SJCRH30 (cell line): ENCODE data around the gene CDY2B. TPM values are rescaled to one million over a fixed set of nuclear protein-coding genes. Genes with fewer than 3 reads are reported as not detected.
"Not testable (repeated sequence)": the region's sequence is repeated elsewhere in the genome, so short reads cannot be mapped to it uniquely, and the experiment has no call there.

Experiments used
- DNase-seq, 2 experiments: peaks; one replicate each; pipeline ENCODE4 v3.0.0-alpha.2; 2015 to 2020
- H3K27ac ChIP-seq: fragments of 250-450 bp; sonication (Bioruptor Pico); 2 replicates; pipeline ENCODE4 v1.5.1; 2020; ENCODE audit warnings: mild to moderate bottlenecking, moderate library complexity
- H3K27me3 ChIP-seq: fragments of 250-450 bp; sonication (Bioruptor Pico); 2 replicates; pipeline ENCODE4 v1.5.1; 2020; ENCODE audit warnings: mild to moderate bottlenecking, moderate library complexity
- H3K36me3 ChIP-seq: fragments of 250-450 bp; sonication (Bioruptor Pico); 2 replicates; pipeline ENCODE4 v1.5.1; 2020; ENCODE audit warnings: mild to moderate bottlenecking, moderate library complexity
- H3K4me1 ChIP-seq: fragments of 250-450 bp; sonication (Bioruptor Pico); 2 replicates; pipeline ENCODE4 v1.5.1; 2020; ENCODE audit warnings: mild to moderate bottlenecking, moderate library complexity
- H3K4me3 ChIP-seq: fragments of 250-450 bp; sonication (Bioruptor Pico); 2 replicates; pipeline ENCODE4 v1.5.1; 2020; ENCODE audit warnings: mild to moderate bottlenecking, moderate library complexity
- H3K9me3 ChIP-seq: fragments of 250-450 bp; sonication (Bioruptor Pico); replicated peaks from 2 replicates; pipeline ENCODE4 v1.5.1; 2020; ENCODE audit warnings: mild to moderate bottlenecking, moderate library complexity
- total RNA-seq: library from RNA; depleted of rRNA; stranded (reverse); fragments of >200 nt; shearing (Covaris generic); gene quantifications from 2 replicates; pipeline ENCODE4 v1.2.3, GENCODE V29; 2014; rRNA removed

Gene CDY2B, protein sequence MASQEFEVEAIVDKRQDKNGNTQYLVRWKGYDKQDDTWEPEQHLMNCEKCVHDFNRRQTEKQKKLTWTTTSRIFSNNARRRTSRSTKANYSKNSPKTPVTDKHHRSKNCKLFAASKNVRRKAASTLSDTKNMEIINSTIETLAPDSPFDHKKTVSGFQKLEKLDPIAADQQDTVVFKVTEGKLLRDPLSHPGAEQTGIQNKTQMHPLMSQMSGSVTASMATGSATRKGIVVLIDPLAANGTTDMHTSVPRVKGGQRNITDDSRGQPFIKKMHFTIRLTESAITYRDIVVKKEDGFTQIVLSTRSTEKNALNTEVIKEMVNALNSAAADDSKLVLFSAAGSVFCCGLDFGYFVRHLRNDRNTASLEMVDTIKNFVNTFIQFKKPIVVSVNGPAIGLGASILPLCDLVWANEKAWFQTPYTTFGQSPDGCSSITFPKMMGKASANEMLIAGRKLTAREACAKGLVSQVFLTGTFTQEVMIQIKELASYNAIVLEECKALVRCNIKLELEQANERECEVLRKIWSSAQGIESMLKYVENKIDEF
- total RNA-seq, result not detected in 2 replicates

DNA sequence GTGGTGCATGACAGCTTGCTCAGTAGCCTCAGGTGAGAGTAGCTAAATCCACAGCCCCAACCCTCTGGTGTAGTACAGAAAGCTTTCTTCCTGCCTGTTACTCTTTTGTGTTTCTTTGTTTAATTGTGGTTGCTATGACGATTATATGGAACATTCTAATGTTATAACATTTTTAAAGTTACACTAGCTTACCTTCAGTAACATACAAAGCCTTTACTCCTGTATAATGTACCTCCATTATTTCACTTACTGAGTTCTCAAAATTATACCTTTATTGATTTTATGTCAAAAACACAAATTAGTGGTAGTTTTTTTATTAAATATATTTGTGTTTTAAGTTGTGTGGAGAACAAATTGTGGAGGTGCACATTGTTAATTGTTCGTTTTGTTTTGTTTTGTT, at the start of gene CDY2B:
Gene CDY2B (minus strand): TSS at position 101 of the 400 bp plus-strand sequence. CDS start 328 bp downstream, outside the sequence.
- H3K4me1 ChIP-seq, H3K27ac ChIP-seq, H3K27me3 ChIP-seq, DNase-seq, H3K36me3 ChIP-seq, H3K9me3 ChIP-seq, H3K4me3 ChIP-seq: not testable (repeated sequence)

DNA sequence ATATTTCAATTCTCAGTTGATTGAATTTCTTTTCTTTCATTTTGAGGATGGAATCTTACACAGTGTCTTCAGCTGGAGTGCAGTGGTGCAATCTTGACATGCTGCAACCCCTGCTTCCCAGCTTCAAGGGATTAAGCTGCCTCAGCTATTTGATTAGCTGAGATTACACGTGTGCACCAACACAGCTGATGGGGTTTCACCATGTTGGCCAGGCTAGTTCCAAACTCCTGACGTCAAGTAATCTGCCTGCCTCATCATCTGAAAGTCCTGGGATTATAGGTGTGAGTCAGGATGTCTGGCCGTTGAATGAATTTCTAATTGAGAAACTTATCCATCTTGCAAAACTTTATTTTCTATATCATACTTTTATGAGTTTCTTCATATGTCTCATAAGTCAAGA, 28.0 kb upstream of the CDY2B start:
- not testable (repeated sequence) for H3K36me3 ChIP-seq, DNase-seq

DNA sequence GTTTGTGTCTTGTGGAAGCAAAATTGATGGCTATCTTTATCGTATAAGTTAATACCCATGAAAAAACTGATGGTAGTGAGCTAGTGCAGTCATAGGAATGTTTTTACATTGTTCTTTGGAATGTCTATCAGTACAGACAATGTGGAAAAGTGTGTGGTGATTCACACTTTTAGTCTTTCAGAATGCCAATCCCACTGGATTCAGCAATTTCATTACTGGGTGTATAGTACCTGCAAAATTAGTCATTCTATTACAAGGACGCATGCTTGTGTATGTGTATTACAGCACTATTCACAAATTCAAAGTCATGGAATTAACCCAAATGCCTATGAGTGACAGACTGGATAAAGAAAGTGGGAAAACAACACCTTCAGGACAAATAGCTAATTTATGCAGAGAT, 27.3 kb upstream of the CDY2B start:
- not testable (repeated sequence) for H3K4me1 ChIP-seq, H3K27ac ChIP-seq, H3K9me3 ChIP-seq, H3K4me3 ChIP-seq, H3K27me3 ChIP-seq, H3K36me3 ChIP-seq, DNase-seq

More for the DNA sequence above, 28.0 kb upstream of the CDY2B start:
- H3K9me3 ChIP-seq, H3K4me3 ChIP-seq, H3K27ac ChIP-seq, H3K4me1 ChIP-seq, H3K27me3 ChIP-seq: not testable (repeated sequence)

DNA sequence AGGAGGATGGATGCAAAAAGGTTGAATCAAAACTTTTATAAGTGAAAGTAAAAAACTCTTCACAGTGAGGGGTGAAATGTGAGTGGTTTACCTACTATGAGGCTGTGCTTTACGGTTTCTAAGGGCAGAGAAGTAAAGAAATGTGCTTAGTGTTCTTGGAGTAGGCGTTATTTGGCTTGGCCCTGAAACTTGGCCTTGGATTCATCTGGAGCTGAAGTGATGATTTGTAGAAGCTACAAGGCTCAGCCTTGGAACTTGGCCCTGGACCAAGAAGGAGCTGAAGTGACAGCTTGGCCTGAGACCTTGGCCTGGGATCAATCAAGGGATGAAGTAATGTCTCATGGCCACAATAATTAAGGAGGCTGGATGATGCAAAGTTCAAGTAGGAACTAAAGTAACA, 1.7 kb upstream of the CDY2B start:
- H3K4me3 ChIP-seq, H3K27me3 ChIP-seq, H3K27ac ChIP-seq, H3K4me1 ChIP-seq, H3K36me3 ChIP-seq, H3K9me3 ChIP-seq, DNase-seq: not testable (repeated sequence)

DNA sequence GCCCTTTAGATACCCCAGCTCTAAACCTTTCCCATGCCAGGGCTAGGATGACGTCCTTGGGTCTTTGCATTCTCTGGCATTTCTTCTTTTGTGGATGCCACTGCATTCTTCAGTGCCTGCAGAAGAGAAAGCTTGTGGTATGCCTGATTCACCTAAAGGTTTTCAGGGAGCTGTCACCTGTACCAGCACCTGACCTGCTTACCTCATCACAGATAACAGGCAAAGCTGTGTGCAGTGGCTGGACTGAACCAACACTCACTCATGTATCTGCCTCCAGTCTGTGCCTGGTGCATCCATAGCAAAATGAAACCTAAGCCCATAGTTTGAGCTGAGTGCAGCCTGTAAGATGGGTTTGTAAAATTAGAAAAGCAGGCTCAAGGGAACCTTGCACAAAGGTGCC, 3.3 kb downstream of the CDY2B start:
- H3K27me3 ChIP-seq, H3K4me3 ChIP-seq, H3K27ac ChIP-seq, H3K36me3 ChIP-seq, H3K9me3 ChIP-seq, DNase-seq, H3K4me1 ChIP-seq: not testable (repeated sequence)

DNA sequence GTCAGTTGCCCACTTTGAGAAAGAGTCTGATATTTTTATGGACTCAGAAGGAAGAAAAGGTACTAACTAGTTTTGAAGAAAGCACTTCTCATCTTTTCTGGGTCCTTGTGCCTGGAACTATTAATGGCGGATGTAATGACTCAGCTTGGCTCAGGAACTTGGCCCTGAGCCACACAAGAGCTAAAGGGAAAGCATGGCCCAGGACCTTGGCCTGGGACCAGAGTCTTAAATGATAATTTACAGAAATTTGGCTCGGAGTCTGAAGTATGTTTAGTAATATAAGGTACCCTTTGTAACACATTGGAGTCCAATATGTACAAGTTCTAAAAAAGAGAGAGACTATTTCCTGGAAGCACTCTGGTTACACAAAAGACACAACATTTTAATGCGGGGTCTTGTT, 4.6 kb downstream of the CDY2B start:
- H3K9me3 ChIP-seq, H3K27ac ChIP-seq, H3K4me3 ChIP-seq, H3K27me3 ChIP-seq, H3K36me3 ChIP-seq, DNase-seq, H3K4me1 ChIP-seq: not testable (repeated sequence)

DNA sequence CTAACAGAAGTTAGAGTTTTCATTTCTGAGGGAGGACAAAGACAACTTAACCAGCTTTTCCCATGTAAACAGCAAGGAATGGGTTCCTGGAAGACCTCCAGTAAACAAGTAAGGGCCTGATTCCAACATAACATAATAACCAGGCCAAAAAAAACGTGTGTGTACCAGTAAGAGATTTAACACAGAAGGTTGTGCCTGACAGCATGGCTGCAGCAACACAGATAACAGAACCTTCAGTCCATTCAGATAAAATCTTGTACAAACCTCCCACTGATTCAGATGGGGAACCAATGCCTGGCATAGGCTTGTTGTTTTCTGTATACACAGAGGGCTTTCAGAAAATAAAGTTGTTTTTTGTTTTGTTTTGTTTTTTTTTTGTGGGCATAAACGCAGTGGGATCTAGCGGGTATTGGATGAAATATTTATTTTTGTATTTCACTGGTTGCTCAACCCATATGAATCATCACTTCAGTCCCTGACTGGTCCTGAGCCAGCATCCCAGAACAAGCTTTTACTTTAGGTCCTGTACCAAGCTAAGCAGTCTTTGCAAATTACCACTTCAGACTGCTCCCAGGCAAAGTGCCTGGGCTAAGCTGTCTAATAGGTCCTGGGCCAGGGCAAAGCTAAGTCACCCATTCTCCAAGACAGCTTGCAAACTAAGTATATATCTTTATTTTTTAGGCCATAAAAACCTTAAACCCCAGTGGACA, 8.7 kb downstream of the CDY2B start:
- not testable (repeated sequence) for H3K9me3 ChIP-seq, H3K27me3 ChIP-seq, H3K4me3 ChIP-seq, H3K4me1 ChIP-seq, DNase-seq, H3K27ac ChIP-seq, H3K36me3 ChIP-seq

DNA sequence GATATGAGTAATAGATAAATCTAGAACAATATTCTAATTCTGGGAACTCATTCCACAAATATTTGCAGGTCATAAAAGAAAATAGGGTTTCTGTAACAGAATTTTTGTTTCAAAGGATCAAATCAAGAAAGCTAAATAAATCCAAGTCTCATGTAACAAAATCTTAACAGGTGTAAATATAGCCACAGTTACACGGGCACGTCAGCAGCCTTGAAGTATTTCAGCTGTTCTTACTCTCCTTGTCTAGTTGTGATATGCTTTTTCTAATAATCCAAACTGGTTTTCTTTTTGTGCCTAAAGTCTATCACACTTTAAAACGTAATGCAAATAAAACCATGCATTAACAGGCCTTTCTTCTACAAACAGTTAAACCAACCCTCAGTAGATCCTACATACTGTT, 9.3 kb downstream of the CDY2B start:
- not testable (repeated sequence) for DNase-seq, H3K27ac ChIP-seq, H3K9me3 ChIP-seq, H3K36me3 ChIP-seq, H3K4me1 ChIP-seq, H3K27me3 ChIP-seq, H3K4me3 ChIP-seq

DNA sequence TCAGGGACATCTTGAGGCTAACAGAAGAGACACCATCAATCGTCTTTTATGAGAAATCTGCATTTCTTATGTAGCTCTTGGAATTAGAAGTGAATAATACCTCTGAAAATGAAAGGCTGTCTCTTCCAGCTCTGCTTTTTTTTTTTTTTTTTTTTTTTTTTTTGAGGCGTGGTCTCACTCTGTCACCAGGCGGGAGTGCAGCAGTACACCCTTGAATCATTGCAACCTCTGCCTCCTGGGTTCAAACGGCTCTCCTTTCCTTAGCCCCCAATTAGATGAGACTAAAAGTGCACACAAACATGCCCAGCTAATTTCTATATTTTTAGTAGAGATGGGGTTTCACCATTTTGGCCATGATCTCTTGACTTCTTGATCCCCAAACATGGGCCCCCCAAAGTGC, 12.2 kb downstream of the CDY2B start:
- not testable (repeated sequence) for H3K27ac ChIP-seq, H3K4me3 ChIP-seq, H3K36me3 ChIP-seq, H3K4me1 ChIP-seq, H3K27me3 ChIP-seq, H3K9me3 ChIP-seq, DNase-seq

DNA sequence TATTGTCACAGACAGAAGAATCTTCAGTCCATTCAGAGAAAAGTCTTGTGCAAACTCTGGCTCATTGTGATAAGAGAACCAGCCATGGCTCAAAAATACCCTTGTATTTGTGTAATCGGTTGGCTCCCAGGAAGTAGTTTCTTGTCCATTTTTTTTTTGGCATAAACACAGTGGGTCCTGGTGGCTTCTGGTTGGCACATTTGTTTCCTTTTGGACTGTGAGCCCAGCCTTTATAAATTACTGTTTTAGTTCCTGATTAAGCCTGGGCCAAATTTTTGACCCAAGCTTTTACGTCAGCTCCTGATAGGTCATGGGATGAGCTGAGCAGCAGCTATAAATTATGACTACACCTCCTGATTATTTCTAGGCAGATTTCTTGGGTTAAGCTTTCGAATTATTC, 19.4 kb downstream of the CDY2B start:
- not testable (repeated sequence) for H3K4me3 ChIP-seq, H3K27ac ChIP-seq, H3K36me3 ChIP-seq, DNase-seq, H3K4me1 ChIP-seq, H3K27me3 ChIP-seq, H3K9me3 ChIP-seq

DNA sequence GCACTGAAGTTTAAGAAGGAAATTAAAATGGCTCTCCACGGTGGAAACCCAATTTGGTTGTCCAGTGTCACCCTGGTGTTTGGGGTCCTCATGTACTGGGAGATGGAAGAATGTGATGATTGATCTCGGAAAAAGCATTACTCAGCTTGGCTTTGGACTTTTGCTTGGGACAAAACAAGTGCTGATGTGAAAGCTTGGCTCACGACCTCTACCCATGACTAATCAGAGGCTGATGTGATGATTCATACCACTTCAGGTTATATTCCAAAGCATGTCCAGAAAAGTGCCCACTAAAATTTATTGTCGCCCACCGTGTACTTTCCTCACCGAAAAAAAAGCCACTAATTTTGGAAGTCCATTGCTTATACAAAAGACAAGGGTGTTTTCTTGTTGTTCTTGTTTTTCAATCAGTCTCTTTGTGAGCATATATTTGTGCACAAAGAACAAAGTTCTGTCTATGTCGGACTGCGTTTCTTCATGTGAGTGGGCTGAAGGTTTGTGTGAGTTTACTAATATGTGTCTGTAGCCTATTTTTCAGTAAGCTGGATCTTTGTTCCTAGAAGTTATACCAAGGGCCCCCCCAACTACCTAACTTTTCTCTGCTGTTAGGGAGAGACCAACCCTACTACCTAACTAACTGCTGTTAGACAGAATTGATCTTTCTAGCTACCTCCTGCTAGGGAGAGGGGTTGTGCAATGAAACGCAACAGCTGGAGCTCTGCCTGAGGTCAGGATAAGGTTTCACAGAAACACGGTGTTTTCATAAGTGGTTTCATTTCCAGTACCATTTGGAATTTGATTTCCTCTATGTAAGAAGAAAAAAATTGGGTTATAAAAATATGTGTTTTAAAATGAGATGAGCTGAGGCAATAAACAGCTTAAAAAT, 22.8 kb downstream of the CDY2B start:
- H3K9me3 ChIP-seq, H3K36me3 ChIP-seq, H3K27ac ChIP-seq, H3K4me3 ChIP-seq, H3K4me1 ChIP-seq, DNase-seq, H3K27me3 ChIP-seq: not testable (repeated sequence)

DNA sequence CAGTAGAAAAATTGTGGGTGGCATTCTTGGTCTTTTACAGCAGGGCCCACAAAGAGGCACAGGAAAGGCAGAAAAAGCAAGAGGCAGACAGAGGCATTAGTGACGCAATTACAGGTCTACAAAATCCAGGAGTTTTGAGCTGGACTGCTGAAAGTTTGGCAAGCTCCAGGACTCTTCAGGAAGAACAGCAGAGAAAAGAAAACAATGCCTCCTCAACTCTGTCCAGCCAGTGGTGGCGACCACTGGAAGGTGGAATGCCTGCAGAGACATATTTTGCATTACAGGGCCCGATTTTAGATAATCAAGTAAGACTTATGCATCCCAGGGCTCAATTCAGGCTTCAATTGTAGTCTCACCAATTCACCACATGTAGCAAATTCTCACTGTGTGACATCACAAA, 23.5 kb downstream of the CDY2B start:
- not testable (repeated sequence) for H3K27me3 ChIP-seq, H3K4me1 ChIP-seq, H3K27ac ChIP-seq, DNase-seq, H3K9me3 ChIP-seq, H3K4me3 ChIP-seq, H3K36me3 ChIP-seq

DNA sequence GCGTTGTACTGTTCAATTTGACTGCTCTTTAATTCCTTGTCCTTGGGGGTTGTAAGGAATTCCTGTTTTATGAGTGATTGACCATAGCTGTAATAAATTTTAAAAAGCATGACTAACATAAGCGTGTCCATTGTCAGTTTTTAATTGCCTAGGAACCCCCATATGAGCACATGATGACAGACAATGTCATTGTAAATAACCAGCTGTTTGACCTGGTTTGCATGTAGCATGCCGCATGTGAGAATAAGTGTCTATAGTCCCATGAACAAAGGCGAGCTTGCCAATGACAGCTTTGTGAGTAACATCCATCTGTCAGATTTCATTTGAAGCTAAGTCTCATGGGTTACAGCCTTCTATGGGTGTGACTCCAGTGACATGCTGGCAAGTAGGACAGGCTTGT, 30.9 kb downstream of the CDY2B start:
- H3K4me3 ChIP-seq, H3K27me3 ChIP-seq, H3K36me3 ChIP-seq, H3K27ac ChIP-seq, H3K9me3 ChIP-seq, H3K4me1 ChIP-seq, DNase-seq: not testable (repeated sequence)

DNA sequence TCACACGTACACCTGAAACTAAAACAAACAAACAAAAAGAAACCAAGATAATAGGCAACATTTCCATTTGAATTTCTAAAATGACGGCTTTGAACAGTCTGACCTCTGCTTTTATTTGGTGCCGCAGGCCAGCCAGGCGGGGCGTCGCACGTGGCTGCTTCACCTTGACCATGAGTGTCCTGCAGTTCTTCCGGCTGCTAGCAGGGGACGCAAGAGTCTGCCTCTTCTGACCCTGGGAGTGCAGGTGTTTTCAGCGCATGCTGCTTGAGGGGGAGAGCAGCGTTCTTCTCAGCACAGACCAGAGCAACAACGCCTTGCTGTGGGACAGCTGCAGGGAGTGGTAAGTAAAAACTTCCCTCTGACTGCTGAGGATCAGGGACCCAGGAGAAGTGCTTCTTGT, 47.9 kb downstream of the CDY2B start:
- not testable (repeated sequence) for DNase-seq, H3K27me3 ChIP-seq, H3K36me3 ChIP-seq

More for the DNA sequence above, 47.9 kb downstream of the CDY2B start:
- not testable (repeated sequence) for H3K4me3 ChIP-seq, H3K27ac ChIP-seq, H3K9me3 ChIP-seq, H3K4me1 ChIP-seq
